ENCODE measurements around the gene PSMA6.

Gene PSMA6

DNA sequence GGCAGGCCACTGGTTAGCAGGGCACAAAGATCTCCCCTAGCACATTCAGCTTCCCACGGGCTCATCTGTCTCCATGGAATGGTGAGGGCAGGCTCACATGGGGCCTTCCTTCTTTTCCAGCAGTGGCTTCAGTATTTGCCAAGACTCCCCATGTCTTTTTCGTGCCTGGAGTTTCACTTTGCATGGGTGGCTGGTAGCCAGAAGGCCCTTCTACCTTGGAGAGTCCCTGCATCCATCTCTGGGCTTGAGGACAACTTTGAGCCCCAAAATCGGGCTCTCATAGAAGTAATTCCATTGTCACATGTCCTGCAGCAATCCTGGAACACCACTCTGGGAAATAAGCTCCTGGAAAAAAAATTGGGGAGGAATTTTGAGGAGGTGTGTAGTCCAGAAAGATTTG, 70.3 kb downstream of the PSMA6 start:
- TF ChIP-seq, protein P1, sequence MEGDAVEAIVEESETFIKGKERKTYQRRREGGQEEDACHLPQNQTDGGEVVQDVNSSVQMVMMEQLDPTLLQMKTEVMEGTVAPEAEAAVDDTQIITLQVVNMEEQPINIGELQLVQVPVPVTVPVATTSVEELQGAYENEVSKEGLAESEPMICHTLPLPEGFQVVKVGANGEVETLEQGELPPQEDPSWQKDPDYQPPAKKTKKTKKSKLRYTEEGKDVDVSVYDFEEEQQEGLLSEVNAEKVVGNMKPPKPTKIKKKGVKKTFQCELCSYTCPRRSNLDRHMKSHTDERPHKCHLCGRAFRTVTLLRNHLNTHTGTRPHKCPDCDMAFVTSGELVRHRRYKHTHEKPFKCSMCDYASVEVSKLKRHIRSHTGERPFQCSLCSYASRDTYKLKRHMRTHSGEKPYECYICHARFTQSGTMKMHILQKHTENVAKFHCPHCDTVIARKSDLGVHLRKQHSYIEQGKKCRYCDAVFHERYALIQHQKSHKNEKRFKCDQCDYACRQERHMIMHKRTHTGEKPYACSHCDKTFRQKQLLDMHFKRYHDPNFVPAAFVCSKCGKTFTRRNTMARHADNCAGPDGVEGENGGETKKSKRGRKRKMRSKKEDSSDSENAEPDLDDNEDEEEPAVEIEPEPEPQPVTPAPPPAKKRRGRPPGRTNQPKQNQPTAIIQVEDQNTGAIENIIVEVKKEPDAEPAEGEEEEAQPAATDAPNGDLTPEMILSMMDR (IDR thresholded peaks at IDR 0.05; ENCODE audit: borderline replicate concordance, insufficient read depth, low read depth, low read length), result no peak
- H3K4me3 ChIP-seq (ENCODE audit: low read depth, low read length), result no peak overlapping the region

DNA sequence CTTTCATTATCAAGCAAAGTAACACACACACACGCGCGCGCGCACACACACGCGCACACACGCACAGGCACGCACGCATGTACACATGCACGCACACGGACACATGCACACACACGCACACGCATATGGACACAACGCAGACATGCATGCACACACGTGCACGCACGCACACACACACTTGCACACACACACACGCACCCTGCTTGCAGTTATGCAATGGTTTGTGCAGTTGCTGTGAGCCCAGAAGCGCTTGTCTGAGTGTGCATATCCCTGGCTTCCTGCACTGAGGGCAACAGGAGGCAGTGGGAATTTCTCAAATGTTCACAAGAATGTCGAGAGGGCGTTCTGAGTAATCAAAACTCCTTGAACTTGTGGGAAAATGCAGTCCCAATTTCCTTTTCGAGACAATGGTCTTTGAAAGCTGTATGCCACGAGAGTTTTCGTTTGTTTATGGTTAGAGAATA, 70.8 kb downstream of the PSMA6 start:
- TF ChIP-seq, protein P1 (IDR thresholded peaks at IDR 0.05; ENCODE audit: borderline replicate concordance, insufficient read depth, low read depth, low read length), result no peak
- no peak overlapping the region for H3K4me3 ChIP-seq (ENCODE audit: low read depth, low read length)

DNA sequence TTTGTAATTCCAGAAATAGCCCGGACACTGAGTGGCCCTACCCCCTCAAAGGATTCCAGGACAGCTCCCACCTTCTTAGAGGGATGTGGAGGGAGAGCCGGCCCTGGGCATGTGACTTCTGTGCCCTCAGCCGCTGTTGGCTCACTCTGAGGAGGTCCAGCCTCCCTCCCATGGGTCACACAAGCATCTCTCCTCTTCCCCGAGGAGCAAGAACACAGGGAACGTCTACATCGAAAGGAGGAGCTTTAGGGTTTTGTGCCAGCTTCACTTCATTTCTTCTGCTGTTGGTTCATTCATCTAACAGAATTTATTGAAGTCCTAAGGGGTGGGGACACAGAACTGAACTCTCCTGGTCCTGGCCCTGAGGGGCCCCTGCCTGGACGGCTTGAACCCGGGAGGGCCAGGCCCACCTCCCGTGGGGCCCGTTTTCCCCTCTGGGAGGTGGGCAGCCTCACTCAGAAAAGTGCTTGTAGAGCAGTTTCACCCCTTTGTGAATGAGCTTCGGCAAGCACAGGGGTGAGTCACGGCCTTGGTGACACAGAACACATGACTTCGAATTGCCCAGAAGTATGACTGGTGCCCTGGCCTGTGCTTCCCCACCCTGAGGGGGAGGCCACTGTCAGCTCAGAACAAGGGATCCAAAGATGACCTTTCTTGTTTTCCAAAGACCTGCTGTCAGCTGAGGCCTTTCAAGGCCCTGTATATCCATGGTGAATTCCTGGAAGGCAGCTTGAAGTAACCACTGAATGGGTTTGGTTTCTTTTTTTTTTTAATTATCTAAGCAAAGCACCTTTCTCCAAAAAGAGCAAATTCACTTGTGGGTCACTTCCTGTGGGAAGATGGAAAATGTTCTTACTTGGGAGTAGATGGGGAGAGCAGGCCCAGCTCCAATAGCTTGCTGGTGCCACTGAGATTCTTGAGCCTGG, 73.2 kb downstream of the PSMA6 start:
- TF ChIP-seq, protein P1 (IDR thresholded peaks at IDR 0.05; ENCODE audit: borderline replicate concordance, insufficient read depth, low read depth, low read length), result no peak
- H3K4me3 ChIP-seq (ENCODE audit: low read depth, low read length), result no peak overlapping the region

DNA sequence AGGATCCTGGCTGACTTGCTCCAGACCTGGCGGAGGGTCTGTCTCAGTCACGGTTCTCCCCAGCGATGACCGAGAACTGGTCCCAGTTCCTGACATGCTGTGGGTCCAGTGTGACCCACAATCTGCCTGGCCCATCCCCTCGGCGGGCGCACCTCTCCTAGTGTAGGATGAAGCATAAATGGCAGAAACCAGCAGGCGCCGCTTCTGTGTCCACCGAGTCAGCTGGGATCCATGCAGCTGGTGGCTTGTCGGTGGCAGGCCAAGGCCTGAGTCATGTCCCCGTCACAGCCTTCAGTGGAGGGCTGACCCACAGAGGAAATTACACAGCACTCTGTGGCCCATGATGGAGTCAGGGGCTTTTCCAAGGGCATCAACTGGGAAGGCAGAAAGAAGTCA, 73.9 kb downstream of the PSMA6 start:
- TF ChIP-seq, protein P1 (IDR thresholded peaks at IDR 0.05; ENCODE audit: borderline replicate concordance, insufficient read depth, low read depth, low read length), result no peak
- H3K4me3 ChIP-seq (ENCODE audit: low read depth, low read length), result no peak overlapping the region

- TF ChIP-seq, protein P1 (IDR thresholded peaks at IDR 0.05; ENCODE audit: borderline replicate concordance, insufficient read depth, low read depth, low read length), result no peak
- no peak overlapping the region for H3K4me3 ChIP-seq (ENCODE audit: low read depth, low read length)
Observed at GRCh38 chr14:35366521-35366976, 74.4 kb downstream of the PSMA6 start.

- TF ChIP-seq, protein P1 (IDR thresholded peaks at IDR 0.05; ENCODE audit: borderline replicate concordance, insufficient read depth, low read depth, low read length), result no peak
- no peak overlapping the region for H3K4me3 ChIP-seq (ENCODE audit: low read depth, low read length)
Observed at GRCh38 chr14:35367056-35367372, 74.8 kb downstream of the PSMA6 start.
